Ovary (tissue), 9 donors: ENCODE measurements around the gene GABBR2. TPM values are rescaled to one million over a fixed set of nuclear protein-coding genes. Genes with fewer than 3 reads are reported as not detected.

Source experiments
- DNase-seq, 5 donors: peaks; one replicate each; pipeline ENCODE4 v3.0.0-alpha.2; 2019 to 2020
- H3K27ac ChIP-seq, 2 donors: fragments of 200-600 bp; one replicate each; pipeline versions ENCODE4 v1.5.1 to v1.8.0; 2019 to 2022
- H3K27me3 ChIP-seq: fragments of 200-600 bp; one replicate; pipeline ENCODE4 v1.8.0; 2022
- H3K36me3 ChIP-seq: fragments of 200-600 bp; sonication (generic); one replicate; pipeline ENCODE4 v1.5.1; 2019
- H3K4me1 ChIP-seq: one replicate; pipeline ENCODE4 v1.8.1; 2013; ENCODE audit warnings: mild to moderate bottlenecking, moderate library complexity; ENCODE audit not compliant: insufficient read depth
- H3K4me3 ChIP-seq: fragments of 200-600 bp; sonication (generic); one replicate; pipeline ENCODE4 v1.5.1; 2017
- H3K9me3 ChIP-seq, 2 donors: fragments of 200-600 bp in 1 of 2; sonication (generic) in 1 of 2; one replicate each; pipeline versions ENCODE4 v1.5.1 to v1.8.1; 2013 to 2019; ENCODE audit warnings: mild to moderate bottlenecking in 1 of 2, moderate library complexity in 1 of 2
- EP300 ChIP-seq: sonication (generic); formaldehyde crosslinking; IDR thresholded peaks from one replicate; pipeline ENCODE4 v1.6.1; 2017; ENCODE audit warnings: antibody characterized with exemption
- POLR2A ChIP-seq: fragments of 450-650 bp; IDR thresholded peaks from one replicate; pipeline ENCODE4 v1.6.1; 2017; ENCODE audit warnings: antibody characterized with exemption, mild to moderate bottlenecking, moderate library complexity
- WGBS, 3 donors: extraction: QIAGEN DNeasy Blood & Tissue Kit in 1 of 3; methylation state at CpG; one replicate each; pipeline versions ENCODE4 v1.1.5 to v1.1.7; 2013 to 2017; 5-methylcytosine and 5-hydroxymethylcytosine counted together
- intact Hi-C, 4 donors: fragments of 100-400 bp; cut with DNase I; formaldehyde crosslinking; loops; one replicate each; pipeline versions ENCODE4 v1.11.0 to v1.15.1; 2022 to 2023
- polyA plus RNA-seq, 2 donors: library from polyadenylated mRNA; stranded (reverse); fragments of 200-250 nt in 1 of 2; fragments of 350-450 nt in 1 of 2; fragmentation: Illumina TruSeq in 1 of 2; extraction: RNeasy Lipid Tissue Mini Kit (QIAGEN cat#74804) in 1 of 2; gene quantifications; one replicate each; pipeline ENCODE4 v1.2.3, GENCODE V29; 2013 to 2014
- total RNA-seq, 7 donors: library from RNA; depleted of rRNA in 2 of 7; stranded (reverse); fragments of >200 nt in 2 of 7; fragmentation: NEBNext Ultra II Directional in 3 of 7; extraction: Animal tissue kit (Norgen Biotek cat#: 25700) in 3 of 7; gene quantifications; one replicate each; pipeline versions ENCODE4 v1.1.0 to v1.2.4, GENCODE V29; 2016 to 2023
- TF ChIP-seq, protein P1 (sequence below), 3 donors: fragments of 450-650 bp in 2 of 3; fragments of 200-600 bp in 1 of 3; IDR thresholded peaks; one replicate each; pipeline versions ENCODE4 v1.5.1 to v1.8.0; 2016 to 2022; ENCODE audit warnings: antibody characterized with exemption in 3 of 3, mild to moderate bottlenecking in 1 of 3
- donor health status: DM: no; HTN: no; CAD: no; lungs with moderate emphysema.
- donor health status: DM: no; HTN: no; CAD: no.
- donor health status: Bipolar disorder and iron deficiency.
- donor health status: DM: yes; HTN: yes; CAD: no.
- donor health status: DM: no; HTN: no; CAD: no.
- donor health status: DM: yes; HTN: yes; CAD: no.

The GABBR2 gene
- total and polyA plus RNA-seq, 9 donors: 0.05 to 0.30 (median 0.22) TPM; not detected in 6

- no peak overlapping the region for H3K4me3 ChIP-seq
- no peaks in the 10 kb centered on the region for H3K36me3 ChIP-seq
- 37 to 50% (median 39%) methylated on average over 4 of the region's 4 CpGs for WGBS, 3 donors
- TF ChIP-seq EP300: no peak
- no peak for TF ChIP-seq POLR2A
- TF ChIP-seq, protein P1, sequence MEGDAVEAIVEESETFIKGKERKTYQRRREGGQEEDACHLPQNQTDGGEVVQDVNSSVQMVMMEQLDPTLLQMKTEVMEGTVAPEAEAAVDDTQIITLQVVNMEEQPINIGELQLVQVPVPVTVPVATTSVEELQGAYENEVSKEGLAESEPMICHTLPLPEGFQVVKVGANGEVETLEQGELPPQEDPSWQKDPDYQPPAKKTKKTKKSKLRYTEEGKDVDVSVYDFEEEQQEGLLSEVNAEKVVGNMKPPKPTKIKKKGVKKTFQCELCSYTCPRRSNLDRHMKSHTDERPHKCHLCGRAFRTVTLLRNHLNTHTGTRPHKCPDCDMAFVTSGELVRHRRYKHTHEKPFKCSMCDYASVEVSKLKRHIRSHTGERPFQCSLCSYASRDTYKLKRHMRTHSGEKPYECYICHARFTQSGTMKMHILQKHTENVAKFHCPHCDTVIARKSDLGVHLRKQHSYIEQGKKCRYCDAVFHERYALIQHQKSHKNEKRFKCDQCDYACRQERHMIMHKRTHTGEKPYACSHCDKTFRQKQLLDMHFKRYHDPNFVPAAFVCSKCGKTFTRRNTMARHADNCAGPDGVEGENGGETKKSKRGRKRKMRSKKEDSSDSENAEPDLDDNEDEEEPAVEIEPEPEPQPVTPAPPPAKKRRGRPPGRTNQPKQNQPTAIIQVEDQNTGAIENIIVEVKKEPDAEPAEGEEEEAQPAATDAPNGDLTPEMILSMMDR (IDR thresholded peaks at IDR 0.05): no peak
- no peak for DNase-seq
- H3K27me3 ChIP-seq: no peaks in the 10 kb centered on the region
- H3K27ac ChIP-seq: no peak overlapping the region
- intact Hi-C loops: no loop called here
- H3K9me3 ChIP-seq: no peaks in the 10 kb centered on the region
- H3K4me1 ChIP-seq: no peaks in the 10 kb centered on the region
Observed at GRCh38 chr9:98667005-98667640, 41.6 kb downstream of the GABBR2 start.

DNA sequence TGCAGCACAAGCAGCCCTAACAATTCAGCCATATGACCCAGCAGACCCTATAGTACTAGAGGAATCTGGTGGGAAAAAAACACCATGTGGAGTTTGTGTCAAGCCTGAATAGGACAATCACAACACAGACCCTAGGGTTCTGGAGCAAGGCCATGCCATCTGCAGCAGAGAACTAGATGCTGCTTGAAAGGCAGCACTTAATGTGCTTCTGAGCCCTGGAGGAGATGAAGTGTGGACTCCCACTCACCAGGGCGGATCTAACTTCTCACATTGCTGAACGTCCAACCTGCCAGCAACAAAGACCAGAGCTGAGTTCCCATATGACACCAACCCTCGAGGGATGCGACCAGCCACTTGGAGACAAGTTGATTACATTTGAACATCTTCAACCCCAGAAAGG, 43.2 kb downstream of the GABBR2 start:
- intact Hi-C loops: no loop called here
- H3K9me3 ChIP-seq: no peaks in the 10 kb centered on the region
- no peaks in the 10 kb centered on the region for H3K27me3 ChIP-seq
- no peaks in the 10 kb centered on the region for H3K4me1 ChIP-seq
- no peak overlapping the region for H3K27ac ChIP-seq
- no peaks in the 10 kb centered on the region for H3K36me3 ChIP-seq
- no peak for DNase-seq
- TF ChIP-seq EP300 (no peak), POLR2A (no peak)
- TF ChIP-seq, protein P1 (IDR thresholded peaks at IDR 0.05): no peak
- no peak overlapping the region for H3K4me3 ChIP-seq
- WGBS, 3 donors: 59 to 76% (median 65%) methylated on average over 4 of the region's 4 CpGs

- H3K27me3 ChIP-seq: no peaks in the 10 kb centered on the region
- TF ChIP-seq EP300: no peak
- TF ChIP-seq POLR2A: no peak
- TF ChIP-seq, protein P1 (IDR thresholded peaks at IDR 0.05): no peak
- intact Hi-C loops: no loop called here
- H3K4me1 ChIP-seq: no peaks in the 10 kb centered on the region
- no peaks in the 10 kb centered on the region for H3K9me3 ChIP-seq
- WGBS, 3 donors: 71 to 83% (median 78%) methylated on average over 4 of the region's 4 CpGs
- no peak for DNase-seq
- H3K36me3 ChIP-seq: no peaks in the 10 kb centered on the region
- no peak overlapping the region for H3K27ac ChIP-seq
- H3K4me3 ChIP-seq: no peak overlapping the region
Observed at GRCh38 chr9:98660541-98660940, 48.2 kb downstream of the GABBR2 start.

GRCh38 chr9:98658951-98659351, 49.8 kb downstream of the GABBR2 start:
- Histone ChIP-seq H3K27me3 (no peaks in the 10 kb centered on the region), H3K36me3 (no peaks in the 10 kb centered on the region), H3K9me3 (no peaks in the 10 kb centered on the region), H3K27ac (no peak overlapping the region), H3K4me3 (no peak overlapping the region), H3K4me1 (no peaks in the 10 kb centered on the region)
- 7 to 14% (median 10%) methylated on average over 1 of the region's 1 CpG for WGBS, 3 donors
- intact Hi-C loops: no loop called here
- no peak for DNase-seq
- TF ChIP-seq, protein P1 (IDR thresholded peaks at IDR 0.05): no peak
- TF ChIP-seq POLR2A: no peak
- TF ChIP-seq EP300: no peak
